ENCODE measurements around the gene ITM2B.
A peak's percentile ranks its signal among the peaks of the same experiment; 100 is the strongest.
"Not testable (repeated sequence)": the region's sequence is repeated elsewhere in the genome, so short reads cannot be mapped to it uniquely, and the experiment has no call there.

ITM2B gene

DNA sequence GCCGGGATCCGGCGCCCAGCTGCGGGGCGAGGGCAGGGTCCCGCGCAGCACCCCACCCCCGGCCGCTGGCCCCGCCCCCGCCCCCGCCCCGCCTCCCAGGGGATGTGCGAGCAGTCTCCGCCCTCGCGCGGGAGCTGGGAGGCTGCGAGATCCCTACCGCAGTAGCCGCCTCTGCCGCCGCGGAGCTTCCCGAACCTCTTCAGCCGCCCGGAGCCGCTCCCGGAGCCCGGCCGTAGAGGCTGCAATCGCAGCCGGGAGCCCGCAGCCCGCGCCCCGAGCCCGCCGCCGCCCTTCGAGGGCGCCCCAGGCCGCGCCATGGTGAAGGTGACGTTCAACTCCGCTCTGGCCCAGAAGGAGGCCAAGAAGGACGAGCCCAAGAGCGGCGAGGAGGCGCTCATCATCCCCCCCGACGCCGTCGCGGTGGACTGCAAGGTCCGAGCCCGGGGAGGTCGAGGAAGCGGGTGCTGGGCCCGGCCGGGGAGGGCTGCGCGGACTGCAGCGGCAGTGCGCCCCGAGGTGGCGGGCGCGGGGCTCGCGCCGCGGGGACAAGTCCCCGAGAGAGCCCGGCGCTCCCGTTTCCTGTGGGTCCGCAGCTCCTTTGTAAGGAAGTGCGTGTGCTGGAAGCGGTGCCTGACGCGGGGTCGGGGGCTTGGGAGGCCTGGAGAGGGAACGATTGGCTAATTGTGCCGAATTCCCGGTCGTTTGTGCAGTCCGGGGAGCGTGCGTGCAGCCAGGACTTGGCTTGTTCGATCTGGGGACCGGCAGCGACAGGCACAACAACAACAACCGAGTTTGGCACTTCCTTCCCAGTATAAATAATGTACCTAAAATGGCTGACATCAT is at the start of gene ITM2B:
TSS of gene ITM2B (plus strand) at position 161 of the 843 bp plus-strand sequence. CDS start at position 316, 155 bp downstream.
- DNase-seq: peak; percentile 7

DNA sequence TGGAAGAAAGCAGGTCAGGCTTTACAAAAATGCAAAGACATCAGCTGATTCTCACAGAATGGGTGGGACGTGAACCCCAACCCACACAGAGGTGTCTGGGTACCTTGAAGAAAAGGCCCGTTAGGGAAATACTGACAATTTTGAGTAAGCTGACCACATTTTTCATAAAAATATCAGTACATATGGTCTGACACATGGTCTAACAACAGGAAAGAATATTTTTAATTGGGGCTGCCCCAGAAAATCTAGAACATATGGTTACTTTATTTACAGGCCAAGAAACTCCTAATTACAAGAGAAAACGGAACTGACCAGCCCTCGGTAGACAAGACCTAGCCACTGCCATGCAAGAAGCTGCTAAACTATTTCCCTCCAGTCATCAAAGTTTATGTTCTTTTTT is 48.7 kb upstream of the ITM2B start:
- no peak for DNase-seq

DNA sequence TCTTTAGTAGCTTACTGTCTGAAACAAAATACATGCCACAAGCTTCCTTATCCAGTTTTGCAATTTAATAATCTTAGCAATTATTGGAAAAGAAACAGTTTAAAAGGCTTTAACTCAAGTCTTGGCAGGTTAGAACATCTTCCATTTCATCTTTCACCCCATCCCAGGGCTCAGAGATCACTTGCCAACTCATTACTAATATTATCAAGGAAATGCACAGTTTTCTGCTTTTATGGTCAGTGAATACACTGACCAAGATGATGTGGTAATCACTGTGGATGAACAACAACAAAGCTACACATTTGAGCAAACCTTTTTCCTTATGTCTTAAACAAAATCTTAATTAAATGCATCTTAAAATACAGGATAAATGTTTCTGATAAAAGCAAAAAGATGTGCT is 48.0 kb upstream of the ITM2B start:
- no peak for DNase-seq

DNA sequence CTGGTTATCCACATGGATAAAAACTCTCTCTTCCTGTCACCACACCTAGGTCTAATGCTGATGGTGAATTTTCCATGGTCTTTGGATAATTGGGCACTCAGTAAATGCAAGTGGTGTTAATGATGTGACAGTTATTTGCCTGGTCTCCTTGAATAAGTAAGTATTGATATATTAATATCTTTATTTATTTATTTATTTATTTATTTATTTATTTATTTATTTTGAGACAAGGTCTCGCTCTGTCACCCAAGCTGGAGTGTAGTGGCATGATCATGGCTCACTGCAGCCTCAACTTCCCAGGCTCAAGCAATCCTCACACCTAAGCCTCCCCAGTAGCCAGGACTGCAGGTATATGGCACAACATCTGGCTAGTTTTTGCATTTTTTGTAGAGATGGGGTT is 46.3 kb upstream of the ITM2B start:
- no peak for DNase-seq

DNA sequence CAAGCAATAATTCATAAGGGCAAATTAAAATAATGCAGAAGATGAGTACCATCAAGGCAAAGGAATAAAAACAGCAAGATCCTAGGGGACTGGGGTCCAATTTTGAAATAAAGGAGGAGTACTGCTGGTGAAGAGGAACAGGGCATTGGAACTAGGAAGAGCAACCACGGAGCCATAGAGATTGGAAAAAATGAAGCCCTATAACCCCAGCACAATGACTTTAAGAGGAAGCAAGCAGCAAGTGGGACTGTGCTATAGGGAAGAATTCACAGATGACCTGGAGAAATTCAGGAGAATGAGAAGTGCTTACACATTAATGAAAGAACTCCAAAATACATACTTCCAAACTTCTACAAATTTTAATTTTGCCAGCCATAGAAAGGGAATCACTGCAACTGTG is 44.9 kb upstream of the ITM2B start:
- DNase-seq: no peak

DNA sequence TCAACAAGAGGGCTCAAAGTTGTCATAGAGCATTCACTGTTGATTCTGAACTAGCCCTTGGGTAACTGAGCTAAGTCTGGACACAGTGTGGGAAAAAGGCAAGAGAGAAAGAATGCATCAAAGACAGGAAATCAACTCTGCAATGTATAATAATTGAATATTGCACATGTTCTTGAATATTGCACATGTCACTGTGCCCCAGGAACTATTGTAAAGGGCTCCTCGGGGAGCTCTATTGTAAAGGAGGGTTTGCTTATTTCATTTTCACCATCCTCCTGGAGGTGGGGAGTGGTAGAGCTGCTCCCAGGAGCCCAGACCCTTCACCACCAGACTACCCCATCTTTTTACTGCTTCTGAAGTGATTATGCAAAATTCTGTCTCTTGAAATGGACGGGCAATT is 44.4 kb upstream of the ITM2B start:
- no peak for DNase-seq

DNA sequence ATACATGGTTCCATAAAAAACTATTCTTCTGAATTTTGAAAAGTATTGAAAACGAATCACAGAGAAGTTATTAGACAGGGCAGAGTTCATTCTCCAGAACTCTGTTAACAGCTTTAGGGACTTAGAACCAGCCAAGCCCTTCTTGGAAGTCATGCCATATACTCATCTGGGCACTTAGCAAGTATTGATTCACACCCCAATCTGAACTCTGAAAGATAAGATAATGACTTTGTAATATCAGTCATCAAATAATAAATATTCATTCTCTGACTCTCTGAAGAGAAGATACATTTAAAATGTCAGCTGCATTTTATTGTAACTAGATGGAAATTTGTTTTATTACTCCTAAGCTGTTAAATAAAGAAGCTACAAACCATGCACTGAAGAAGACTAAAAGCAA is 43.8 kb upstream of the ITM2B start:
- no peak for DNase-seq

DNA sequence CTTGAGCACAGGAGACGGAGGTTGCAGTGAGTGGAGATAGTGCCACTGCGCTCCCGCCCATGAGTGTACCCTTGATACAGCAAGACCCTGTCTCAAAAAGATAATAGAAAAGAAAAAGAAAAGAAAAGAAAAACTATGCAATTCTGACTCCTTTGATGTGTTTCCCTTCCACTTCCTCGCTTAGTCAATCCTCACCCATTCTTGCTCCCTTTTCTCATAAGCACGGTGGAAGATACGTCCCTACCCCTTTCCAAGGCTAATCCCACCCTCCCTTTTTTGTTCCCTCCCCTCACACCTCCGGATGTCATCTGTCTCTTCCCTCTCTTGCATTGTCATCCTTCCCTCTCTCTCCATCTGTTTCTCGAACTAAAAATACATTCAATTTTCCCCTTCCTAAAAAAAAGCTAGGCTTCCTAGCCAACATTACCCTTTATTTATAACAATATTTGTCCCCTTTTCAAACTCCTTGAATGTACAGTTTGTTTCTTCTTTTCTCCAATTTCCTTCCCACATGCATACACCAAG is 40.5 kb upstream of the ITM2B start:
- no peak for DNase-seq

DNA sequence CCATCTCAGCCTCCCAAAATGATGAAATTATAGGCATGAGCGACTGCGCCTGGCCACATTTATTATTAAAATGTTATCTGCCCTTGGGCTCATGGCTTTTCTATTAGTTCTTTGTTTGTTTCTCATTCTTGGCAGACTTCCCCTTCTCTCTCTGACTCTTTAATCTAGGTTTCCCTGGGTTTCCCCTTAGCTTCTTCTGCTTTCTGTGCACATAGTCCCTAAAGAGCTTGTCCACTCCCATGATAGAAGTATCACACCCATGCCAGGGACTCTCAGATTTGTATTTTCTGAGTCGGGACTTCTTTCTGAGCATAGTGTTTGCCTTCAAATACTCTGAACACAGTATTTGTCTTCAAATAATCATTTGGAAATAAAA is 38.6 kb upstream of the ITM2B start:
- DNase-seq: no peak

DNA sequence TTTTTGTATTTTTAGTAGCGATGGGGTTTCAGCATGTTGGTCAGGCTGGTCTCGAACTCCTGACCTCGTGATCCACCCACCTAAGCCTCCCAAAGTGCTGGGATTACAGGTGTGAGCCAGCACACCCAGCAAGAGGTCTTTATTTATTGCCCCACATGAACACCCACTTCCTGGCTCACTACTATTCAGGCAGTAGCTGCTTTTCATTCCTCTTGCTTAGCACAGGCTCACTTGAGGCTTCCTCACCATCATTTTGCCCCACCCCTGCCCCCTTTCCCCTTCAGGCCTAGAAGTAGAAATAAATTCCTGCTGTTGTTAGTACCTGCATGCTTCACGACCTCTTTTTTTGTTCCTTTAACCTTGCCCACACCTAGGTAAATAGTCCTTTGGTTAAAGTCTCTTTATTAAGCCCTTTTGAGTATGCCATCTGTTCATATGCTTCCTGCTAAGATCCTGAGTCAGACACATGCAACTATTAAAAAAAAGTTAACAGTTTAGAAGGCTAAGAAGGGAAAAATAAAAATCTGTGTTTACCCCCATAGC is 33.5 kb upstream of the ITM2B start:
- no peak for DNase-seq

DNA sequence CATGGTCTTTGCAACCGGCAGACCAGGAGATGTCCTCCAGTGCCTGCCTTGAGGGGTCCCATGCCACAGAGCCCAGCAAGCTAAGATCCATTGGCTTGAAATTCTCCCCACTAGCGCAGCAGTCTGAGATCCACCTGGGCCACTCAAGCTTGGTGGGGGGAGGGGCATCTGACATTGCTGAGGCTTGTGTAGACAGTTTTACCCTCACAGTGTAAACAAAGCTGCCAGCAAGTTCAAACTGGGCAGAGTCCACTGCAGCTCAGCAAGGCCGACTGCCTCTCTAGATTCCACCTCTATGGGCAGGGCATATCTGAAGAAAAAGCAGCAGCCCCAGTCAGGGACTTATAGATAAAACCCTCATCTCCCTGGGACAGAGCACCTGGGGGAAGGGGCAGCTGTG is 32.0 kb upstream of the ITM2B start:
- peak; percentile 0 for DNase-seq

DNA sequence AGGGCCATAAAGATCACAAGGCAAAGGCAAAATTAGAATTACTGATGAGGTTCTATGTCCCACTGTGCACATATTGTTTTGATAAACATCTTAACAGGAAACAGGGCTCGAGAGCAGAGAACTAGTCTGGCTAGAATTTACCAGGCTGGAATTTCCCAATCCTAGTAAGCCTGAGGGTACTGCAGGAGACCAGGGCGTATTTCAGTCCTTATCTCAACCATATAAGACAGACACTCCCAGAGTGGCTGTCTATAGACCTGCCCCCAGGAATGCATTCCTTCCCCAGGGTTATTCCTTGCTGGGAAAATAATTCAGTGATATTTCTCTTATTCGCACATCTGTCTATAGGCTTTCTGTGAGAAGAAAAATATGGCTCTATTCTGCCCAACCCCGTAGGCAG is 25.8 kb upstream of the ITM2B start:
- not testable (repeated sequence) for DNase-seq

DNA sequence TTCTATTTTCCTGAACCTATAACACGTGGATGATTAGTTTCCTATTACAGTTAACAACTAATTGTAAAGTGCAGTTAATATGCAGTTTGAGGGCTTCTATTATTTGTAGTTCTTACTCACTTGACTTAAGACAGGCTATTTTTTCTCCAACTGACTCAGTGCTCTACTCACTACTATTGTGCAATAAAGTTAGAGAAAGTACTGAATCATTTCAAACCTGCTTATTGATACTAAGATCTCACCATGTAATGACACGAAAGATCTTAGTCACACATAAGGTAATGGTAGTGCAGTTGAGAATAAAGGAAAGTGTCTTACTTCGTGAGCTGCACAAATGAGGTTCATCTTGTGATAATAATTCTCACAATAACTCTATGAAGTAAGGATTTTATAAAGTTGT is 22.8 kb upstream of the ITM2B start:
- no peak for DNase-seq

DNA sequence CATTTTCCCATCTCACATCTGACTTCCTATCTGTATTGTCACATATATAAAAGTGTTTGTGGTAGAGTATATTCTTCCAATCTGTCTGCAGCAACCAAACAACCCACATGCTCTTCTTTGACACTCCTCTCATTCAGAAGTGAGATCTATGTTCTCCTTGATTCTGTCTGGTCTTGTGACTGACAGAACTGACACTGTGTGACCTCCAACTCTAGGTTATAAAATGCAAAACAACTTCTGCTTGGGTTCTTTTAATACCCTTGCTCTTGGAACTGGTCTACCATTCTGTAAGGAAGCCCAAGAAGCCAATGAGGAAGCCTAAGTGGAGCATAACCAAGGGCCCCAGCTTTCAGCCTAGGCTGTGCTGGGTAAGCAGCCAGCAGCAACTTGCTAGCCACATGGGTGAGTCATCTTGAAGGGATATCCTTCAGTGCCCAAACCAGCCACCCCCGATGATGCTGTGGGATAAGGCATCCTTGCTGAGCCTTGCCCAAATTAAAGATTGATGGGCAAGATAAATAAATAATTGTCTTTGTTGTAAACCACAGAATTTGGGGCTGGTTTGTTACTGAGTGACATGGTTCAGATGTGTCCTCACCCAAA is 18.4 kb upstream of the ITM2B start:
- DNase-seq: no peak

DNA sequence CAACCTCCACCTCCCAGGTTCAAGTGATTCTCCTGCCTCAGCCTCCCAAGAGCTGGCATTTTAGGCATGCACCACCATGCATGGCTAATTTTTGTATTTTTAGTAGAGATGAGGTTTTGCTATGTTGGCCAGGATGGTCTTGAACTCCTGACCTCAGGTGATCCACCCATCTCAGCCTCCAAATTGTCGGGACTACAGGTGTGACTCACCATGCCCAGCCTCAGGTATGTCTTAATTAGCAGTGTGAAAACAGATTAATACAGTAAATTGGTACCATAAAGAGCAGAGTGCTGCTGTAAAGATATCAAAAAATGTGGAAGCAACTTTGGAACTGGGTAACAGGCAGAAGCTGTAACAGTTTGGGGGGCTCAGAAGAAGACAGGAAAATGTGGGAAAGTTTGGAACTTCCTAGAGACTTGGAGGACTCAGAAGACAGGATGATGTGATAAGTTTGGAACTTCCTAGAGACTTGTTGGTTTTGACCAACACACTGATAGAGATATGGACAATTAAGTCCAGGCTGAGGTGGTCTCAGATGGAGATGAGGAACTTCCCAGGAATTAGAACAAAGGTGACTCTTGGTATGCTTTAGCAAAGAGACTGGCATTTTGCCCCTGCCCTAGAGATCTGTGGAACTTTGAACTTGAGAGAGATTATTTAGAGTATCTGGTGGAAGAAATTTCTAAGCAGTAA is 17.3 kb upstream of the ITM2B start:
- DNase-seq: not testable (repeated sequence)

DNA sequence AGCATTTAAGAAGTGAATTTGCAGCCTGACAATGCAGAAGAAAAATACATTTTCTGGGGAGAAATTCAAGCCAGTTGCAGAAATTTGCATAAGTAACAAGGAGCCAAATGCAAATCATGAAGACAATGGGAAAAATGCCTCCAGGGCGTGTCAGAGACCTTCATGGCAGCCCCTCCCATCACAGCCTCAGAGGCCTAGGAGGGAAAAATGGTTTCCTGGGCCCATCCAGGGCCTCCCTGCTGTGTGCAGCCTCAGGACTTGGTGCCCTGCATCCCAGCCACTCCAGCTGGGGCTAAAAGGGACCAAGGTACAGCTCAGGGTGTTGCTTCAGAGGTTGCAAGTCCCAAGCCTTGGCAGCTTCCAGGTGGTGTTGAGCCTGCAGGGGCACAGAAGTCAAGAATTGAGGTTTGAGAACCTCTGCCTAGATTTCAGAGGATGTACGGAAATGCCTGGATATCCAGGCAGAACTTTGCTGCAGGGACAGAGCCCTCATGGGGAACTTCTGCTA is 16.7 kb upstream of the ITM2B start:
- DNase-seq: no peak

DNA sequence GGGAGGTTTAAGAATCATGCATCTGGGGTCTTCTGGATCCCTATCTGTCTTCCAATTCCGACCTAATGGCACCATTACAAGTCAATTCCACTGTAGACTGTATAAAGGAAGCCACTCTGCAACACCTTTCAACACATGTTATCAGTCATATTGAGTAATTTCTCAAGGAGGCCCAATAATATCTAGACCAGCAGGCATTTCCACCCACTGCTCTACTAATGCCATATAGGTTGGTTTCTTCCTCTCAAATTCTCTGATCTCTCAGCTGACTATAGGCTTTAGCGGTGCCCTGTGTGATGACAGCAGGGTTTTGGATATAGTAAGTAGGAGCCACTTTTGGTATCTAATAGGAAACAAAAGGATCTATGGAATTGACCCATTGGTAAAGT is 12.4 kb upstream of the ITM2B start:
- DNase-seq: no peak

DNA sequence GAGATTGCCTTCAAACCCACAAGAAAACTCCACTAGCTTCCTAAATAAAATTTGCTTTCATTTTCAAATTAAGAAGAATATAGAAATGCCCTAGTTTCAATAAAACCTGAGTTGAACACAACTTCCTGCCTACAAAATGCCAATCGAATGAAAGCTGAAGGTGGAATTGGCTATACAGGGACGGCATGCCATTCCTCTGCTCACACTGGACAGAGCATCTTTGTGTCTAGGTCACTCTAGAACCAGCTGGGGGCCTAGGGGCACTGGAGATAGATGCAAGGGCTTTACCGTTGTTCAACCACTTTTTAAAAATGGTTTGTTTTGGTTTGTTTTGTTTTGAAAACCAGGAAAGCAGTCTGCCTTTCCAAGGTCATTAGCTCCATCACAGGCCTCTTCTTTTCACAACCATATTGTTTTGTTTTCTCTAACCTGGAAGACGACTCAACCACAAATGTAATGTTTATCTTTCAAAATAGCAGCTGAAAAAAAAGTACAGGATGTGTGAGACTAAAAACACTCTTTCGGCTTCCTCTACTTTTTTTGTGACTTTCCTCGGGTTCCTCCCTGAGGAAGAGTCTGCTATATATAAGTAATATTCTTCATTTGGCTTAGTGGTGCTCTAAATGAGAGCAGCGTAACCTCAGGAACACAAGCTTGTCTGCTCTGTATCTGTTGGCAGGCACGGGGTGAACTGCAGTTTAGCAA is 11.9 kb upstream of the ITM2B start:
- DNase-seq: no peak

DNA sequence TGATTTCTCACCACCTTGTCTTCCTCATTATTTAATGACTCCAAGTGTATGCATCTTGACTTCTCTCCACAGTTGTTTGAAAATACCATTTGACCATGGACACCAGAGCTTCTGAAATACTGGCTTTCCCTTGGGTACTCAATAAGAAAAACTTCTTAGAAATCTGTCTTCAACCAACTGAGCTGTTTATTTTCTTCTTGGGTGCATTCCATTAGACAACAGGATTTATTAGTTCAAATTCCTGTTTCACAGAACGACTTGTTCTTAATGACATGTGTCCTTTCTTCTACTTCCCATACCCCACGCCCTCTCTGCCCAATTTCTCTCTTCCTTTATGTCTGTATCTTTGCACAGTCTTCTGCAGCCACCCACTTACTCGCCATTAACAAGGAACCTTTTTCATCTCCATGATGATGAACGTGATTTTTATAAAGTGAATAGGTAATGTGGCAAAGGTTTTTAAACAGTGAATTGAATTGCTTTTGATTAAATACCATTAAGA is 11.3 kb upstream of the ITM2B start:
- DNase-seq: no peak

DNA sequence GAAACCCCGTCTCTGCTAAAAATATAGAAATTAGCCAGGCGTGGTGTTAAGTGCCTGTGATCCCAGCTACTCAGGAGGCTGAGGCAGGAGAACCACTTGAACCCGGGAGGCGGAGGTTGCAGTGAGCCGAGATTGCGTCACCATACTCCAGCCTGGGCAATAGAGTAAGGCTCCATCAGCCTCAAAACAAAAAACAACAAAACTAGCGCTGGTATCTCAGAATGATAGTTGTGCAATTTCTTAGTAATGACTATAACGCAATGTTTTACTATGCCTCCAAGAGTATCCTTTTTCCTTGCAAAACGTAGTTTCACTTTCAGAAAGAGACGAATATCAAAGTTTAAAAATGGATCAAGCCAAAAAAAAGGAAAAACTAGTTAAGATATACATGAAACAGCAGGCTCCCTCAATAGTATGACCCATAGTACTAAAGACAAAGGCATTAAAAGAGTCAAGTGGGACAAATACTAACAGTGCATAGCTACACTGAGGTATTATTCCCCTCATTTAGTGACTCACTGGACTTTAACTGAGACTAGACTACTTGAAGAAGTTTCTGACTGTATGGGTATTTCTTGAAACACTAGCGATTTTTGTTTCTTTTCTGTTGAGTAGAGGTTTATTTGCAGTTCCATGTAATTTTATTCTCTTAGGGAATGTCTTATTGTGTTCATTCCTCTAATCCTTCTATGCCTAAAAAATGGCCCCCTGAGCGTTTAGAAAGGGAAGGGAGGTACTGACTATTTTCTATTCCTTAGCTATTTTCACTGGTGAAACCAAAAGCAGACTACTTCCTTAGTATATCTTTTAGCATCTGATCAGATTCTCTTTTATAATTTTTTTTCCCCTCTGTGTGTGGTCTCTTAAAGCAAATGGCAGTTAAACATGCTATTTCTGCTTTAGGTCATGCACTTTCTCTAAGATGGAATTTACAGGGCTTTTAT is 10.4 kb upstream of the ITM2B start:
- no peak for DNase-seq

DNA sequence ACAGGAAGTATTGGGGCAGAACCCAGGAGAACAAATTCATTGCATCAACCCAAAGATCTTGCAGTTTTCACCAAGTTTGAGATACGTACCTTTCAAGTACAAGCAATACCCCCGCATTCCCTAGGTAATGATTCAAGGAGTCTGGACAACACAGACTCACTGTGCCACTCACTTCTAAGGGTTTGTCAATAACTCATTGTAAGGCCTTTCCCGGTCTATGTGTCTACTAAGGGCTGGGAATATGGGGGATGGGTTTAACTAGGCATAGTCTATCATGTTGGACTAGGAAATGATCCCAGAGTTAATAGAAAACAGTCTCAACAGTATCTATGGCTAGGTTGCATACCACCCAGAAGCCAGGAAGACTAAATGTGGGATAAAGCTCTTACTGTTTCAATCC is 8.3 kb upstream of the ITM2B start:
- DNase-seq: no peak

Data from NCI-H510A (cell line).